SU-DHL-6 (cell line): ENCODE results near the gene ATP6AP2.
"Not testable (repeated sequence)": the region's sequence is repeated elsewhere in the genome, so short reads cannot be mapped to it uniquely, and the experiment has no call there.

Experiments
- H2AFZ ChIP-seq: fragments of 200-600 bp; sonication (generic); 2 replicates; pipeline ENCODE4 v1.6.1; 2014; ENCODE audit warnings: low read depth, mild to moderate bottlenecking, moderate library complexity, mixed read lengths, antibody characterized with exemption, low read length; ENCODE audit not compliant: severe bottlenecking
- H3F3A ChIP-seq: fragments of 200-600 bp; shearing (Covaris generic); 2 replicates; pipeline ENCODE4 v1.6.0; 2016; ENCODE audit warnings: antibody characterized with exemption, mild to moderate bottlenecking; ENCODE audit not compliant: insufficient read depth
- H3K27ac ChIP-seq: fragments of 200-600 bp; sonication (generic); 2 replicates; pipeline ENCODE4 v1.5.1; 2016; ENCODE audit warnings: low read depth, mild to moderate bottlenecking, low read length, moderate library complexity, mixed read lengths
- H3K27me3 ChIP-seq: fragments of 200-600 bp; sonication (generic), shearing (Covaris generic); 2 replicates; pipeline ENCODE4 v1.6.0; 2014; ENCODE audit warnings: mild to moderate bottlenecking, low read length
- H3K36me3 ChIP-seq: fragments of 200-600 bp; sonication (generic); 2 replicates; pipeline ENCODE4 v1.6.1; 2014; ENCODE audit warnings: mild to moderate bottlenecking, low read length, mixed read lengths
- H3K4me2 ChIP-seq: fragments of 300-600, 200-600 bp; shearing (Covaris generic), sonication (generic); 2 replicates; pipeline ENCODE4 v1.6.0; 2014; ENCODE audit warnings: low read length, low read depth, mild to moderate bottlenecking; ENCODE audit not compliant: poor library complexity, severe bottlenecking
- H3K4me3 ChIP-seq: fragments of 200-600 bp; sonication (generic); 2 replicates; pipeline ENCODE4 v1.5.1; 2014; ENCODE audit warnings: antibody characterized with exemption, low read length, mild to moderate bottlenecking, mixed read lengths; ENCODE audit not compliant: insufficient read depth, poor library complexity, severe bottlenecking
- H3K79me2 ChIP-seq: fragments of 200-600 bp; sonication (generic); 2 replicates; pipeline ENCODE4 v1.6.1; 2014; ENCODE audit warnings: mild to moderate bottlenecking, low read length, moderate library complexity; ENCODE audit not compliant: insufficient read depth
- H3K9ac ChIP-seq: fragments of 200-600 bp; sonication (generic); 2 replicates; pipeline ENCODE4 v1.7.0; 2014; ENCODE audit warnings: mild to moderate bottlenecking, low read length
- H3K9me2 ChIP-seq: fragments of 200-600 bp; sonication (generic); replicated peaks from 2 replicates; pipeline ENCODE4 v1.6.1; 2014; ENCODE audit warnings: low read length; ENCODE audit not compliant: insufficient read depth
- H3K9me3 ChIP-seq: fragments of 200-600 bp; sonication (generic); 2 replicates; pipeline ENCODE4 v1.6.1; 2014; ENCODE audit warnings: low read length, mixed read lengths; ENCODE audit not compliant: insufficient read depth
- H4K20me1 ChIP-seq: fragments of 200-600 bp; sonication (generic); 2 replicates; pipeline ENCODE4 v1.6.1; 2014; ENCODE audit warnings: low read depth, mild to moderate bottlenecking, antibody characterized with exemption, low read length, moderate library complexity, mixed read lengths
- CTCF ChIP-seq: fragments of 200-600 bp; sonication (generic); IDR thresholded peaks from one replicate; pipeline ENCODE4 v1.5.1; 2017; ENCODE audit warnings: antibody characterized with exemption, mild to moderate bottlenecking, low read length, moderate library complexity; ENCODE audit not compliant: insufficient read depth, poor library complexity, severe bottlenecking
- EZH2phosphoT487 ChIP-seq: fragments of 200-600 bp; sonication (generic), shearing (Covaris generic); conservative IDR thresholded peaks from 2 replicates; pipeline ENCODE4 v1.6.1; 2018; ENCODE audit warnings: mild to moderate bottlenecking, antibody characterized with exemption, low read length, moderate library complexity, mixed read lengths

ATP6AP2 gene

GRCh38 chrX:40570346-40571093, 10.2 kb upstream of the ATP6AP2 start:
- no peak overlapping the region for H3K4me2 ChIP-seq
- TF ChIP-seq EZH2phosphoT487: no peak
- no peak for TF ChIP-seq CTCF
- H3K79me2 ChIP-seq: no peaks in the 10 kb centered on the region
- no peak overlapping the region for H2AFZ ChIP-seq
- no peaks in the 10 kb centered on the region for H3K36me3 ChIP-seq
- no peak overlapping the region for H3K27ac ChIP-seq
- H3K27me3 ChIP-seq: no peaks in the 10 kb centered on the region
- H3K9ac ChIP-seq: no peak overlapping the region
- no peaks in the 10 kb centered on the region for H3K9me2 ChIP-seq
- H3K4me3 ChIP-seq: no peak overlapping the region
- H3K9me3 ChIP-seq: no peaks in the 10 kb centered on the region
- H4K20me1 ChIP-seq: no peaks in the 10 kb centered on the region
- H3F3A ChIP-seq: no peaks in the 10 kb centered on the region

DNA sequence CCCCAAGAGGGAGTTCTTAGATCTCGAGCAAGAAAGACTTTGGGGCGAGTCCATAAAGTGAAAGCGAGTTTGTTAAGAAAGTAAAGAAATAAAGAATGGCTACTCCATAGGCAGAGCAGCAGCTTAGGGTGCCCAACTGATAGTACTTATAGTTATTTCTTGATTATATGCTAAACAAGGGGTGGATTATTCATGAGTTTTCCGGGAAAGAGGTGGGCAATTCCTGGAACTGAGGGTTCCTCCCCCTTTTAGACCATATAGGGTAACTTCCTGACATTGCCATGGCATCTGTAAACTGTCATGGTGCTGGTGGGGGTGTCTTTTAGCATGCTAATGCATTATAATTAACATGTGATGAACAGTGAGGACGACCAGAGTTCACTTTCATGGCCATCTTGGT, 9.6 kb upstream of the ATP6AP2 start:
- not testable (repeated sequence) for H3F3A ChIP-seq, H3K9me3 ChIP-seq, H4K20me1 ChIP-seq, H3K4me2 ChIP-seq, H3K9me2 ChIP-seq, H3K79me2 ChIP-seq, H2AFZ ChIP-seq, H3K36me3 ChIP-seq, H3K27ac ChIP-seq, H3K9ac ChIP-seq, H3K4me3 ChIP-seq, H3K27me3 ChIP-seq

GRCh38 chrX:40571600-40571999, 9.2 kb upstream of the ATP6AP2 start:
- H3F3A ChIP-seq: no peaks in the 10 kb centered on the region
- TF ChIP-seq CTCF: no peak
- TF ChIP-seq EZH2phosphoT487: no peak

GRCh38 chrX:40573763-40574162, 7.0 kb upstream of the ATP6AP2 start:
- Histone ChIP-seq H3F3A (no peaks in the 10 kb centered on the region), H2AFZ (no peak overlapping the region), H3K9me2 (no peaks in the 10 kb centered on the region)

More at GRCh38 chrX:40571600-40571999, 9.2 kb upstream of the ATP6AP2 start:
- Histone ChIP-seq H3K4me3 (no peak overlapping the region), H3K9ac (no peak overlapping the region), H3K9me3 (no peaks in the 10 kb centered on the region), H3K27ac (no peak overlapping the region), H4K20me1 (no peaks in the 10 kb centered on the region), H3K36me3 (no peaks in the 10 kb centered on the region), H3K27me3 (no peaks in the 10 kb centered on the region), H3K9me2 (no peaks in the 10 kb centered on the region), H3K4me2 (no peak overlapping the region), H2AFZ (no peak overlapping the region), H3K79me2 (no peaks in the 10 kb centered on the region)

DNA sequence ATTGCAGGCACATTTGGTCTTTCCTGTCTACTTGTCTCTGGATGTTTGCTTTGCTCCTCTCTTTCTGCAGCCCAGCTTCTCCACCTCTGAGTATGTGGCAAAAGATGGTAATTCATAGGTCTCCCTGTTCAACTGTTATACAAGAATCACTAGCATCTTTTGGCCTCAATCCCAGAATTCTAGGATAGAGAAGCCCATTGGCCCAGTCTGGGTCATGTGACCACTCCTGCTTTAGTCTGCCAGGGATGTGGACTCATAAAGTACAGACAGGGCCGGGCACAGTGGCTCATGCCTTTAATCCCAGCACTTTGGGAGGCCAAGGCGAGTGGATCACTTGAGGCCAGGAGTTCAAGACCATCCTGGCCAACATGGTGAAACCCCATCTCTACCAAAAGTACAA, 5.4 kb upstream of the ATP6AP2 start:
- H3K4me3 ChIP-seq, H2AFZ ChIP-seq, H3K4me2 ChIP-seq, H3K9ac ChIP-seq, H3F3A ChIP-seq, H4K20me1 ChIP-seq, H3K27me3 ChIP-seq, H3K36me3 ChIP-seq, H3K9me2 ChIP-seq, H3K79me2 ChIP-seq, H3K9me3 ChIP-seq, H3K27ac ChIP-seq: not testable (repeated sequence)

More at GRCh38 chrX:40573763-40574162, 7.0 kb upstream of the ATP6AP2 start:
- Histone ChIP-seq H3K9ac (no peak overlapping the region), H3K9me3 (no peaks in the 10 kb centered on the region), H3K4me2 (no peak overlapping the region), H3K36me3 (no peaks in the 10 kb centered on the region), H3K27ac (no peak overlapping the region), H3K79me2 (no peaks in the 10 kb centered on the region), H3K27me3 (no peaks in the 10 kb centered on the region), H4K20me1 (no peaks in the 10 kb centered on the region), H3K4me3 (no peak overlapping the region)
- TF ChIP-seq CTCF (no peak), EZH2phosphoT487 (no peak)
